ENCODE measurements around the gene GSTM4.

- no peak for TF ChIP-seq POLR2A (IDR thresholded peaks at IDR 0.05; ENCODE audit: low read length)
- TF ChIP-seq, protein P1, sequence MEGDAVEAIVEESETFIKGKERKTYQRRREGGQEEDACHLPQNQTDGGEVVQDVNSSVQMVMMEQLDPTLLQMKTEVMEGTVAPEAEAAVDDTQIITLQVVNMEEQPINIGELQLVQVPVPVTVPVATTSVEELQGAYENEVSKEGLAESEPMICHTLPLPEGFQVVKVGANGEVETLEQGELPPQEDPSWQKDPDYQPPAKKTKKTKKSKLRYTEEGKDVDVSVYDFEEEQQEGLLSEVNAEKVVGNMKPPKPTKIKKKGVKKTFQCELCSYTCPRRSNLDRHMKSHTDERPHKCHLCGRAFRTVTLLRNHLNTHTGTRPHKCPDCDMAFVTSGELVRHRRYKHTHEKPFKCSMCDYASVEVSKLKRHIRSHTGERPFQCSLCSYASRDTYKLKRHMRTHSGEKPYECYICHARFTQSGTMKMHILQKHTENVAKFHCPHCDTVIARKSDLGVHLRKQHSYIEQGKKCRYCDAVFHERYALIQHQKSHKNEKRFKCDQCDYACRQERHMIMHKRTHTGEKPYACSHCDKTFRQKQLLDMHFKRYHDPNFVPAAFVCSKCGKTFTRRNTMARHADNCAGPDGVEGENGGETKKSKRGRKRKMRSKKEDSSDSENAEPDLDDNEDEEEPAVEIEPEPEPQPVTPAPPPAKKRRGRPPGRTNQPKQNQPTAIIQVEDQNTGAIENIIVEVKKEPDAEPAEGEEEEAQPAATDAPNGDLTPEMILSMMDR (IDR thresholded peaks at IDR 0.05): no peak
- no peak for TF ChIP-seq FOSL2 (IDR thresholded peaks at IDR 0.05)
- TF ChIP-seq FOSL2 (CRISPR knock-in tag; IDR thresholded peaks at IDR 0.05): no peak
- TF ChIP-seq MYC (IDR thresholded peaks at IDR 0.05; ENCODE audit: borderline replicate concordance, low read length): no peak
- no peak for TF ChIP-seq CEBPB (IDR thresholded peaks at IDR 0.05)
- no peak for TF ChIP-seq BCL3 (IDR thresholded peaks at IDR 0.05)
- TF ChIP-seq JUN (IDR thresholded peaks at IDR 0.05): no peak
- TF ChIP-seq SREBF2 (IDR thresholded peaks at IDR 0.05): no peak
- no peak for TF ChIP-seq ELK1 (IDR thresholded peaks at IDR 0.05; ENCODE audit: low read depth, low read length)
Measured at GRCh38 chr1:109620401-109620791, 35.5 kb upstream of the GSTM4 start.
